ENCODE data around the gene E2F4.

DNA sequence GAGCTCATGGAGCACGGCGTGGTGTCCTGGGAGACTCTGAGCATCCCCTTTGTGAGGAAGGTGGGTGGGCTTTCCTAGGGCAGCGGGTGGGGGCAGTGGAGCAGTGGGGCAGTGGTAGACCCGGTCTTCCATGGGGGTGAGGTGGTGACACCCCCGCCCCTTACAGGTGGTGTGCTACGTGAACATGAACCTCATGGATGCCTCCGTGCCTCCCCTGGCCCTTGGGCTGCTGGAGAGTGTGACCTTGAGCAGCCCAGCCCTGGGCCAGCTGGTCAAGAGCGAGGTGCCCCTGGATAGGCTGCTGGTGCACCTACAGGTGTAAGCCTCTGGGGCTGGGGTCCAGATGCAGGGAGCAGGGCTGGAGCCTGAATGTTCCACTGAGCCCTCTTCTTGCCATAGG, 8.5 kb downstream of the E2F4 start:
- TF ChIP-seq, protein P1, sequence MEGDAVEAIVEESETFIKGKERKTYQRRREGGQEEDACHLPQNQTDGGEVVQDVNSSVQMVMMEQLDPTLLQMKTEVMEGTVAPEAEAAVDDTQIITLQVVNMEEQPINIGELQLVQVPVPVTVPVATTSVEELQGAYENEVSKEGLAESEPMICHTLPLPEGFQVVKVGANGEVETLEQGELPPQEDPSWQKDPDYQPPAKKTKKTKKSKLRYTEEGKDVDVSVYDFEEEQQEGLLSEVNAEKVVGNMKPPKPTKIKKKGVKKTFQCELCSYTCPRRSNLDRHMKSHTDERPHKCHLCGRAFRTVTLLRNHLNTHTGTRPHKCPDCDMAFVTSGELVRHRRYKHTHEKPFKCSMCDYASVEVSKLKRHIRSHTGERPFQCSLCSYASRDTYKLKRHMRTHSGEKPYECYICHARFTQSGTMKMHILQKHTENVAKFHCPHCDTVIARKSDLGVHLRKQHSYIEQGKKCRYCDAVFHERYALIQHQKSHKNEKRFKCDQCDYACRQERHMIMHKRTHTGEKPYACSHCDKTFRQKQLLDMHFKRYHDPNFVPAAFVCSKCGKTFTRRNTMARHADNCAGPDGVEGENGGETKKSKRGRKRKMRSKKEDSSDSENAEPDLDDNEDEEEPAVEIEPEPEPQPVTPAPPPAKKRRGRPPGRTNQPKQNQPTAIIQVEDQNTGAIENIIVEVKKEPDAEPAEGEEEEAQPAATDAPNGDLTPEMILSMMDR (IDR thresholded peaks at IDR 0.05) = no peak
- no peak for TF ChIP-seq EZH2 (IDR thresholded peaks at IDR 0.05; ENCODE audit: borderline replicate concordance, insufficient read depth, low read depth, low read length, poor library complexity, severe bottlenecking)
